ENCODE results near the gene BACH2.

BACH2 gene

GRCh38 chr6:90024633-90025032 is 272.0 kb downstream of the BACH2 start:
- no peak for ATAC-seq

DNA sequence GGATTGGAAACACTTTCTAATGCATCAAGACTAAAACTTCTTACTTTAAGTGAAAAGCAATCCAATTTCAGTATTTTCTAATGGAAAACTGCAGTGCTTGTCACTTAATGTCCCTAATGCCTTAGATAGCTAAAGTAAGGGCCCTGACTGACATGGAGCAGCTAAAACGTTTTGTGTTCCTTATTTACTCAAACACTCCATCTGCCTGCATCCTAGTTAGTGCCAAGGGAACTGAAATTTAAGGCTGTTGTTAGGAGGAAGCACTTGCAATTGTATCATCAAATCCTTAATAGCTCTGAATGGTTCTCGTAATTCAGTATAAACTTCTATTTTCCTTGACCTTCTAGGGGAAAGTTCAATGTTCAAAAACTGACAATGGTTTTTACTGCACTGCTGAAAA is 274.9 kb downstream of the BACH2 start:
- no peak for ATAC-seq

DNA sequence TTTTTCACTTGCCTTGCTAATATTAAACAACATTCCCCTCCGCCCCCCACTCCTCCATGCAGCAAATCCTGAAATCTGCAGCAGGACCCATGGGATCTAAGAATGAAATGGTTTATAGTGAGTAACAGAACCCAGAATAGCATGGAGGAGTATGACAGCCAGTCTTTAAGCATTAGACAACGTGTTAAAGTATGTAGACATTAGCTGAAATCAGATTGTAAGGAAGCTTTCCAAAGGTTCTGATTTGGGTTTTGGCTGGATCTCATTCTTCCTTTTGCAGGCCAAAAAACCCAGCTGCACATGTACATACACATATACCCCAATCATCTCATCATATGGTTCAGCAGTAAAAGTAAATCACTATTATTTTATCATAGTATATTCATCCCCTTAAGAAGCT is 275.9 kb downstream of the BACH2 start:
- no peak for ATAC-seq

- no peak for ATAC-seq
These were observed 277.4 kb downstream of the BACH2 start for GRCh38 chr6:90019216-90019615.

DNA sequence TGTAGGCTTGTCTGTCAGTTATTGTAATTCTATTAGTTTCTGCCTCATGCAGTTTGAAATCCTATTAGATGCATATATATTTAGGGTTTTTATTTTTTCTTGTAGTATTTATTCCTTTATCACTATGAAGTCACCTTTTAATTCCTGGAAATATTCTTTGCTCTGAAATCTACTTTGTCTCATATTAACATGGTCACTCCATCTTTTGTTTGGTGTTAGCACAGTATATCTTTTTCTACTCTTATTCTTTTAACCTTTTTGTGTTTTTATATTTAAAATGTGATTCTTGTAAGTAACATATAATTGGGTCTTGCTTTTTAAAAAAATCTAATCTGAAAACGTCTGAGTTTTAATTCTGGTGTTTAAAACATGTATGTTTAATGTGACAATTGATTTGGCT is 280.8 kb downstream of the BACH2 start:
- no peak for ATAC-seq

GRCh38 chr6:90008908-90009501 is 287.6 kb downstream of the BACH2 start:
- peak; percentile 62 to 65 for ATAC-seq

GRCh38 chr6:90008189-90008907 is 288.3 kb downstream of the BACH2 start:
- ATAC-seq, result peak; percentile 78 to 88

- no peak for ATAC-seq
These were observed 291.4 kb downstream of the BACH2 start for GRCh38 chr6:90005048-90005827.

GRCh38 chr6:90004511-90004910 is 292.1 kb downstream of the BACH2 start:
- ATAC-seq, result no peak

GRCh38 chr6:90003941-90004340 is 292.7 kb downstream of the BACH2 start:
- no peak for ATAC-seq

GRCh38 chr6:90003069-90003795 is 293.4 kb downstream of the BACH2 start:
- no peak for ATAC-seq

DNA sequence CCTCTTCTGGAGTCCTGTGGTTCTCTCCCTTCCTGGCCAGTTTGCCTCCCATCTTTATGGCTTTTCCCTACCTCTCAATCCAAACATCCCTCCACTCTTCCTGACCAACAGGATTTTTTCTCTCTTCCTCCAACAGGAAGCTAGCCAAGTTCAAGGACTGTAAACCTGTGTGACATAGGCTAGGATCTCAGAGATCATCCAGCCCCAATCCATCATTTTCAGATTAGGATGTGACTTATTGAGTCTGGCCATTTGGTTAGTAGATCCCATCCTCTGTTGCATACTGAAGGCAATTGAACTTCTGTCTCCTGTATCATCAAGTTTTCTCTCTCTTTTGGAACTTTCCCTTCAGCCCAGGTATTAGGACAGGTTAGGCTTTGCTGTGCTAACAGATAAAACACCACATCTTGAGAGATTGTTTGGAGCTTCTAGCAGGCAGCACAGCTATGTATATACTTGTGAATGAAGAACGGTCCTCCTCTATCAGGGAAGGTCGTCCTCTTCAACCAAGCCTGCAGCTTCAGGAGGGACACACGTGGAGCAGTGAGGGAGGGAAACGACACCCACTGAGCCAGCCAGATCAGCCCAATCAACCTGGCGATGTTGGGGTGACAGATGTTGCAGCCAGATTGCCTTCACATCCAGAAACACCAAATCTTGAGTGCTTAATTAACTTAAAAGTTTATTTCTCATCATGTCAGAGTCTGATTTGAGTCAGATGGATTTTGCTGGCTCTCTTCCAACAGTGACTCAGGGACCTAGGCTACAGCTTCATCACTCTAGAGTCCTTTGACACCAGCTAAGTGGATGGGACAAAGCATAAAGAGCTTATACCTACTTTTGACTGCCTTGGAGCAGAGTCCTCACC is 295.5 kb downstream of the BACH2 start:
- ATAC-seq, result peak; percentile 79

DNA sequence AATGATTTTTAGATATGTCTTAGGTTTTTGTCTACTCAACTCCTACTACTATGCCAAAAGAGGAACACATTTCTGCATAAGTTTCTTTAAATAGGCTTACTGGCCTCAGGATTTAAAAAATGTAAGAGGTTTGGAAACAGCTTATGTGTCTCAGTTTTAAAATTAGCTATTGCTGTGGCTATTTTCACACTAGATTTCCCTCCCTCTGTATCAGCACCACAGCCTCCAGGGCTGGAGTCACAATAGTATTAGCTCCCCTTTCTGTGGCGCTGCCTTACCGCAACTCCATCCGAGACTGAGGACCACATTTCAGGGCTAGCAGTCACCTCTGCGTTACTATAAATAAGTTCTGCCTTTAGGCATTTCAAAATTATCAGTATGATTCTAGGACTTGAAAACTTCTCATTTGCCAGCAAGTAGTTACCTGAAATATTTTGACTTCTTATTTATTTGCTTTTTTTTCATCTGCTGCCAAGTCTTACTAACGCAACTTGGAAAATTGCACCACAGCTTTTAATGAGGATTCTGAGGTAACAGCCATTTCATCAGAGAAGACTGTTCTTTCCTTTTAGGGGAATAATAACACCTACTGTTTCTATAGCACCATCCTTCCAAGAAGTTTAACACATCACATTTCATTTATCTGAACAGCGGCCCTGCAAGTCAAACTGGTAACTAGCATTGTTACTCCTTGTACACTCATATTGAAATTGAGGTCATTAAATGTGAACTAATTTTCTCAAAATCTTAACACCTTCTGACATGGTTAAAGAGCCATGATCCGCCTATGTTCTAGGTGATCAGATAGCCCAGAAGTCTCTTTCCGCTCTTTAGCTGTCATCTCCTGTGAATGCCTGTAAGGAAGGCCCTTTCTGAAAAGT is 296.5 kb downstream of the BACH2 start:
- ATAC-seq, result peak; percentile 39 to 50

GRCh38 chr6:89999154-89999553 is 297.5 kb downstream of the BACH2 start:
- ATAC-seq, result peak in 1 of 2 donors; percentile 30

- no peak for ATAC-seq
These were observed 298.9 kb downstream of the BACH2 start for GRCh38 chr6:89997456-89998445.

DNA sequence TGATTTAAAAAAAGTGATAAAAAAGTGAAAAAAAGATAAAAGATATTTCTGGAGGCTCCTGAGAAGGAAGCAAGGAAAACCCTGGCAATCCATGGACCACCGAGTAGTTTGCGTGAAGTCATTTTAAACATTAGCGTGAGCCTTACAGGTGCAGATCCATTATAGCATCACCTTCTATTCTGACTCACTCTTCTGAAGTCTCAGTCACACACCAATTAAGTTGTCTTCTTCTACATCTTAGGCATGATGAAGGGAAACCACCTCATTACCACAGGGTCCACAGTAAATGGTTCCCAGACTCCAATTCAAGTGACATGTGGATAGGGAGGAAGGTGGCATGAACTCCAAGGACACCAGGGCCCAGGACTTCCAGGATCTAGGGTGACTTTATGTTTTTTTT is 303.2 kb downstream of the BACH2 start:
- peak; percentile 71 to 77 for ATAC-seq

GRCh38 chr6:89992818-89993217 is 303.8 kb downstream of the BACH2 start:
- ATAC-seq, result no peak

DNA sequence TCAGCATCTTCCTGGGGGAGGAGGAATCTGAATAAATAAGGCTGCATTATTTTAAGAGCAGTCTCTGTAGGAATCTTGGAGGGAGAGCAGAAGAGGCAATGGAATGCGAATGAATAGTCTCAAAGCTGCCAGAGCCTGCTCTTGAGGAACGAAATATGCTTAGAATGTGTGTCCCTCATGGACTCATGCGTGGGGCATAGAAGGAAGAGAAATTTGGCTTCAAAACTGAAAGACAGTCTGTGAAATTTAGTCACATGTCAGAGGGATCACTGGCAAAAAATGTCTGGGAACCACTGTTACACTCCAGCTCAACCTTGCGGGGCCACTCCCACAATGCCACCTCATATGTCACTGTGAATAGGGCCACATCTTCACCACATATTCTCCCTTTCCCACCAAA is 306.9 kb downstream of the BACH2 start:
- no peak for ATAC-seq

GRCh38 chr6:89987830-89988229 is 308.8 kb downstream of the BACH2 start:
- ATAC-seq, result no peak

DNA sequence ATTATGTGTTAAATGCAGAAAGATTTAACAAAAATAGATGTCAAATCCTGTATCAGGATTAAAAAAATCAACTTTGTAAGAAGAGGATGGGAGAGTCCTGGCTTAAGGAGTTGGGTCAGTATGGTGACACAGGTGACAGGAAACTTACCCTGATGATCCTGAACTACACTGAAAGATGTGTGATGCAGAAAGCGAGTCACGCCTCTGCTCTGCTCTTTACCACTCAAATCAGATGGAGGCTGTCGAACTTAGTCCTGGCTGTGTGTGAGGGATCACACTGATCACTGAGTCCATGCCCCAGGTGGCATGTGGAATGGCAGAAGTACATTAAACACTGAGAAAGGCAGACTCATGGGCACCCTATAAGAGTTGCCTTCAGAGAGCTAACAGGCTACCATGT is 309.5 kb downstream of the BACH2 start:
- peak; percentile 36 to 44 for ATAC-seq
